ENCODE results near the gene ZBTB20. TPM values are rescaled to one million over a fixed set of nuclear protein-coding genes. Genes with fewer than 3 reads are reported as not detected.

The ZBTB20 gene
- total and polyA plus RNA-seq, 7 donors, result under 0.01 to 113 (median 58.6) TPM

- WGBS, 2 donors, result 94 to 96% methylated on average over 1 of the region's 1 CpG
- H3K27me3 ChIP-seq, result no peaks in the 10 kb centered on the region
- H3K9me3 ChIP-seq, result no peaks in the 10 kb centered on the region
- H3K36me3 ChIP-seq, result no peaks in the 10 kb centered on the region
- H3K27ac ChIP-seq, result no peak overlapping the region
- no peak overlapping the region for H3K4me3 ChIP-seq
- H3K4me1 ChIP-seq, result peaks cover 0 to 42% (median 22%) of the 10 kb centered on the region in 4 donors
- intact Hi-C loops (cut with DNase I), result no loop called here
- no peak for DNase-seq
- TF ChIP-seq EP300 (IDR thresholded peaks at IDR 0.05) (no peak), POLR2A (IDR thresholded peaks at IDR 0.05) (no peak), CTCF (IDR thresholded peaks at IDR 0.05) (no peak), POLR2AphosphoS5 (IDR thresholded peaks at IDR 0.05) (no peak)
Measured at GRCh38 chr3:115022835-115023398, 124.2 kb downstream of the ZBTB20 start.

GRCh38 chr3:115022199-115022598 is 124.9 kb downstream of the ZBTB20 start:
- intact Hi-C loops (cut with DNase I), result no loop called here
- H3K4me1 ChIP-seq, result peaks cover 0 to 44% (median 22%) of the 10 kb centered on the region in 4 donors
- 86 to 87% methylated on average over 2 of the region's 2 CpGs for WGBS, 2 donors

GRCh38 chr3:115021061-115021460 is 126.0 kb downstream of the ZBTB20 start:
- H3K27me3 ChIP-seq, result no peaks in the 10 kb centered on the region
- intact Hi-C loops (cut with DNase I), result no loop called here
- H3K4me1 ChIP-seq, result peaks cover 0 to 44% (median 22%) of the 10 kb centered on the region in 4 donors
- no peak overlapping the region for H3K4me3 ChIP-seq
- 93 to 95% methylated on average over 2 of the region's 2 CpGs for WGBS, 2 donors
- H3K9me3 ChIP-seq, result no peaks in the 10 kb centered on the region
- DNase-seq, result no peak
- no peaks in the 10 kb centered on the region for H3K36me3 ChIP-seq
- peak overlapping the region in 3 of 4 donors; percentile 29 to 66 (median 63) for H3K27ac ChIP-seq
- no peak for TF ChIP-seq CTCF (IDR thresholded peaks at IDR 0.05)
- no peak for TF ChIP-seq POLR2AphosphoS5 (IDR thresholded peaks at IDR 0.05)
- TF ChIP-seq POLR2A (IDR thresholded peaks at IDR 0.05), result no peak
- no peak for TF ChIP-seq EP300 (IDR thresholded peaks at IDR 0.05)

More at GRCh38 chr3:115022199-115022598, 124.9 kb downstream of the ZBTB20 start:
- Histone ChIP-seq H3K9me3 (no peaks in the 10 kb centered on the region), H3K27ac (no peak overlapping the region), H3K27me3 (no peaks in the 10 kb centered on the region), H3K36me3 (no peaks in the 10 kb centered on the region), H3K4me3 (no peak overlapping the region)
- DNase-seq, result no peak
- TF ChIP-seq POLR2AphosphoS5 (IDR thresholded peaks at IDR 0.05) (peak in 1 of 4 donors; percentile 60), CTCF (IDR thresholded peaks at IDR 0.05) (no peak), POLR2A (IDR thresholded peaks at IDR 0.05) (no peak)

GRCh38 chr3:115019900-115020299 is 127.2 kb downstream of the ZBTB20 start:
- peaks cover 0 to 44% (median 22%) of the 10 kb centered on the region in 4 donors for H3K4me1 ChIP-seq
- TF ChIP-seq POLR2A (IDR thresholded peaks at IDR 0.05), result no peak
- TF ChIP-seq CTCF (IDR thresholded peaks at IDR 0.05), result no peak
- no peak for TF ChIP-seq POLR2AphosphoS5 (IDR thresholded peaks at IDR 0.05)
- peak in 1 of 4 donors; percentile 20 for TF ChIP-seq EP300 (IDR thresholded peaks at IDR 0.05)
- DNase-seq, result peak; percentile 60
- H3K27me3 ChIP-seq, result no peaks in the 10 kb centered on the region
- H3K9me3 ChIP-seq, result no peaks in the 10 kb centered on the region
- intact Hi-C loops (cut with DNase I), result no loop called here
- WGBS, 2 donors, result 64 to 95% methylated on average over 1 of the region's 1 CpG
- H3K36me3 ChIP-seq, result no peaks in the 10 kb centered on the region
- peak overlapping the region; percentile 29 to 66 (median 49) for H3K27ac ChIP-seq
- H3K4me3 ChIP-seq, result no peak overlapping the region

- H3K9me3 ChIP-seq, result no peaks in the 10 kb centered on the region
- no peaks in the 10 kb centered on the region for H3K27me3 ChIP-seq
- intact Hi-C loops (cut with DNase I), result no loop called here
- no peaks in the 10 kb centered on the region for H3K36me3 ChIP-seq
- no peak overlapping the region for H3K4me3 ChIP-seq
- WGBS, 2 donors, result 85 to 94% methylated on average over 2 of the region's 2 CpGs
- TF ChIP-seq POLR2A (IDR thresholded peaks at IDR 0.05), result no peak
- TF ChIP-seq POLR2AphosphoS5 (IDR thresholded peaks at IDR 0.05), result peak; percentile 27 to 86 (median 61)
- TF ChIP-seq EP300 (IDR thresholded peaks at IDR 0.05), result peak in 3 of 4 donors; percentile 48 to 92 (median 87)
- no peak for DNase-seq
- H3K4me1 ChIP-seq, result peaks cover 0 to 44% (median 22%) of the 10 kb centered on the region in 4 donors
- H3K27ac ChIP-seq, result peak overlapping the region; percentile 29 to 66 (median 54)
Measured at GRCh38 chr3:115018694-115019093, 128.4 kb downstream of the ZBTB20 start.
